HepG2 (cell line): ENCODE data around the gene HMCN2. TPM values are rescaled to one million over a fixed set of nuclear protein-coding genes. Genes with fewer than 3 reads are reported as not detected.

Experiments
- ATAC-seq: fragments of 200-7000 bp; cut with Tn5 transposase; 3 replicates; pipeline ENCODE4 v1.9.1; 2020; ENCODE audit warnings: mild to moderate bottlenecking, moderate library complexity
- BruUV-seq: library from RNA; stranded (reverse); fragments of 400-500 nt; replicated peaks from 2 replicates; lab custom pipeline; 2021; lab: Mats Ljungman, UMichigan
- CTCF ChIA-PET: fragments of 300-600 bp; formaldehyde crosslinking; extraction: SDS; loops from one replicate; lab custom pipeline; 2021; ENCODE audit warnings: low total read pairs, inconsistent platforms, low intra/inter-chr PET ratio; lab: Yijun Ruan, JAX
- POLR2A ChIA-PET: fragments of 350-600 bp; sonication (Branson Sonifier 250); formaldehyde crosslinking; loops from one replicate; lab custom pipeline; 2020; ENCODE audit warnings: antibody characterized with exemption, inconsistent platforms; lab: Yijun Ruan, JAX
- DNase-seq: peaks from one replicate; pipeline ENCODE4 v3.0.0-alpha.2; 2015; ENCODE audit warnings: low spot score
- FAIRE-seq: peaks from 3 replicates; lab custom pipeline; 2011; peaks lifted over from hg19 to GRCh38; lab: Jason Lieb, UNC
- H2AFZ ChIP-seq: one replicate; pipeline ENCODE4 v1.6.1; 2011; ENCODE audit warnings: low read length, inconsistent platforms
- H3K27ac ChIP-seq: fragments of 300-600 bp; 3 replicates; pipeline ENCODE4 v1.8.0; 2011; ENCODE audit warnings: mixed run types, mild to moderate bottlenecking, mixed read lengths, low read length, inconsistent platforms; ENCODE audit not compliant: insufficient read depth; ENCODE audit errors: extremely low read length
- H3K27me3 ChIP-seq, 2 experiments: fragments of 200-600 bp in 1 of 2; 2 replicates in 1 of 2; 3 replicates in 1 of 2; pipeline versions ENCODE4 v1.6.0 to v1.8.0; 2011; ENCODE audit warnings: low read length in 2 of 2, mild to moderate bottlenecking in 2 of 2, moderate library complexity in 2 of 2, inconsistent platforms in 1 of 2; ENCODE audit not compliant: insufficient read depth in 2 of 2, control insufficient read depth in 1 of 2
- H3K36me3 ChIP-seq, 2 experiments: fragments of 200-600 bp in 1 of 2; replicated peaks in 1 of 2; 2 replicates in 1 of 2; 3 replicates in 1 of 2; pipeline versions ENCODE4 v1.5.1 to v1.8.0; 2011; ENCODE audit warnings: low read length in 2 of 2, inconsistent platforms in 1 of 2; ENCODE audit not compliant: insufficient read depth in 2 of 2, control insufficient read depth in 1 of 2
- H3K4me1 ChIP-seq: 2 replicates; pipeline ENCODE4 v1.5.1; 2012; ENCODE audit warnings: low read length, inconsistent platforms; ENCODE audit not compliant: insufficient read depth
- H3K4me2 ChIP-seq: 2 replicates; pipeline ENCODE4 v1.6.0; 2011; ENCODE audit warnings: low read depth, low read length, inconsistent platforms
- H3K4me3 ChIP-seq, 3 experiments: fragments of 200-600 bp in 1 of 3; sonication (generic), shearing (Covaris generic) in 1 of 3; replicated peaks in 1 of 3; 2 replicates each; pipeline ENCODE4 v1.5.1; 2011 to 2016; ENCODE audit warnings: low read length in 3 of 3, inconsistent platforms in 2 of 3, low read depth in 2 of 3, mild to moderate bottlenecking in 2 of 3, control low read depth in 1 of 3, mixed read lengths in 1 of 3; ENCODE audit not compliant: insufficient read depth in 1 of 3
- H3K79me2 ChIP-seq: one replicate; pipeline ENCODE4 v1.6.1; 2011; ENCODE audit warnings: low read length, inconsistent platforms; ENCODE audit not compliant: insufficient read depth
- H3K9ac ChIP-seq: 2 replicates; pipeline ENCODE4 v1.6.0; 2011; ENCODE audit warnings: mild to moderate bottlenecking, low read depth, low read length, inconsistent platforms; ENCODE audit not compliant: insufficient read depth
- H3K9me3 ChIP-seq: 2 replicates; pipeline ENCODE4 v1.5.1; 2012; ENCODE audit warnings: mild to moderate bottlenecking, low read length
- H4K20me1 ChIP-seq: 2 replicates; pipeline ENCODE4 v1.6.0; 2011; ENCODE audit warnings: inconsistent platforms, mild to moderate bottlenecking, low read length, moderate library complexity; ENCODE audit not compliant: insufficient read depth
- CC2D1A ChIP-seq: sonication (generic); formaldehyde crosslinking; IDR thresholded peaks from 2 replicates; pipeline ENCODE4 v1.8.1; 2023; ENCODE audit warnings: mild to moderate bottlenecking, missing genetic modification reagents
- EED ChIP-seq: sonication (generic); formaldehyde crosslinking; IDR thresholded peaks from 2 replicates; pipeline ENCODE4 v1.5.0; 2020; ENCODE audit warnings: mild to moderate bottlenecking, missing genetic modification reagents
- FOXA1 ChIP-seq, 2 experiments: fragments of 450-650 bp in 1 of 2; sonication (generic) in 1 of 2; formaldehyde crosslinking in 1 of 2; IDR thresholded peaks; 2 replicates each; pipeline versions ENCODE4 v1.4.0 to v1.6.1; 2016 to 2020; ENCODE audit warnings: missing genetic modification reagents in 1 of 2
- NFKBIZ ChIP-seq: IDR thresholded peaks from 2 replicates; pipeline ENCODE4 v1.6.1; 2018; ENCODE audit warnings: missing genetic modification reagents, missing compliant biosample characterization
- RAD21 ChIP-seq: fragments of 450-650 bp; formaldehyde crosslinking; IDR thresholded peaks from 2 replicates; pipeline ENCODE4 v1.5.0; 2020; ENCODE audit warnings: mild to moderate bottlenecking
- RBAK ChIP-seq: sonication (generic); formaldehyde crosslinking; IDR thresholded peaks from 2 replicates; pipeline ENCODE4 v1.5.1; 2020; ENCODE audit warnings: mild to moderate bottlenecking, missing genetic modification reagents
- SSRP1 ChIP-seq: IDR thresholded peaks from 2 replicates; pipeline ENCODE4 v1.6.1; 2016; ENCODE audit warnings: control low read depth
- STAG1 ChIP-seq: sonication (generic); formaldehyde crosslinking; IDR thresholded peaks from 2 replicates; pipeline ENCODE4 v1.4.0; 2020; ENCODE audit warnings: missing genetic modification reagents
- ZNF660 ChIP-seq: sonication (generic); formaldehyde crosslinking; IDR thresholded peaks from 2 replicates; pipeline ENCODE4 v1.5.1; 2020; ENCODE audit warnings: mild to moderate bottlenecking, low read depth, missing genetic modification reagents, borderline replicate concordance
- ZNF720 ChIP-seq: sonication (generic); formaldehyde crosslinking; IDR thresholded peaks from 2 replicates; pipeline ENCODE4 v1.4.0; 2020; ENCODE audit warnings: missing genetic modification reagents
- WGBS: methylation state at CpG from one replicate; pipeline ENCODE4 v1.1.6; 2017; ENCODE audit warnings: low lambda C conversion rate; 5-methylcytosine and 5-hydroxymethylcytosine counted together
- in situ Hi-C: cut with HindIII; loops from 2 replicates; pipeline ENCODE4 v1.10.0; 2017; ENCODE audit warnings: low pct_unique_long_range_greater_than_20kb; ENCODE audit not compliant: extremely low pct_ligation_motif_present
- intact Hi-C: fragments of 100-400 bp; cut with micrococcal nuclease; formaldehyde crosslinking; loops from one replicate; pipeline ENCODE4 v1.10.0; 2022; ENCODE audit not compliant: unreplicated experiment
- polyA plus RNA-seq, 8 experiments: library from polyadenylated mRNA; depleted of rRNA in 3 of 8; stranded (reverse) in 7 of 8; unstranded in 1 of 8; fragments of >200 nt; fragmentation: Illumina TruSeq in 4 of 8; extraction: Trizol in 4 of 8; gene quantifications; 2 replicates each; pipeline versions ENCODE4 v1.2.1 to v1.2.3, GENCODE V29; 2011 to 2016; ENCODE audit warnings: low read depth in 4 of 8, missing spikeins in 1 of 8, mixed read lengths in 1 of 8; ENCODE audit not compliant: insufficient read depth in 1 of 8
- total RNA-seq, 5 experiments: library from RNA; depleted of rRNA; stranded (reverse); fragments of >200 nt; fragmentation: Illumina TruSeq; extraction: Trizol; gene quantifications; 2 replicates each; pipeline ENCODE4 v1.2.3, GENCODE V29; 2016; ENCODE audit warnings: low read depth in 1 of 5
- TF ChIP-seq, protein P1 (sequence below): sonication (generic); formaldehyde crosslinking; IDR thresholded peaks from 2 replicates; pipeline ENCODE4 v1.5.0; 2020; ENCODE audit warnings: missing genetic modification reagents, mild to moderate bottlenecking, borderline replicate concordance
- TF ChIP-seq, protein P2 (sequence below): sonication (generic); formaldehyde crosslinking; IDR thresholded peaks from 2 replicates; pipeline ENCODE4 v1.4.0; 2020; ENCODE audit warnings: missing genetic modification reagents, borderline replicate concordance
- TF ChIP-seq, protein P3 (sequence below), 2 experiments: sonication (generic) in 1 of 2; formaldehyde crosslinking in 1 of 2; IDR thresholded peaks; 2 replicates each; pipeline versions ENCODE4 v1.5.1 to v1.6.1; 2011 to 2020; ENCODE audit warnings: borderline replicate concordance in 1 of 2, low read depth in 1 of 2, low read length in 1 of 2, mild to moderate bottlenecking in 1 of 2, missing genetic modification reagents in 1 of 2, moderate library complexity in 1 of 2

HMCN2 gene
- total and polyA plus RNA-seq, 2 of the 13 experiments (the other 11 are each of a cell fraction or from before 2014, with no cell fraction given): 0.09 TPM; not detected in 1

DNA sequence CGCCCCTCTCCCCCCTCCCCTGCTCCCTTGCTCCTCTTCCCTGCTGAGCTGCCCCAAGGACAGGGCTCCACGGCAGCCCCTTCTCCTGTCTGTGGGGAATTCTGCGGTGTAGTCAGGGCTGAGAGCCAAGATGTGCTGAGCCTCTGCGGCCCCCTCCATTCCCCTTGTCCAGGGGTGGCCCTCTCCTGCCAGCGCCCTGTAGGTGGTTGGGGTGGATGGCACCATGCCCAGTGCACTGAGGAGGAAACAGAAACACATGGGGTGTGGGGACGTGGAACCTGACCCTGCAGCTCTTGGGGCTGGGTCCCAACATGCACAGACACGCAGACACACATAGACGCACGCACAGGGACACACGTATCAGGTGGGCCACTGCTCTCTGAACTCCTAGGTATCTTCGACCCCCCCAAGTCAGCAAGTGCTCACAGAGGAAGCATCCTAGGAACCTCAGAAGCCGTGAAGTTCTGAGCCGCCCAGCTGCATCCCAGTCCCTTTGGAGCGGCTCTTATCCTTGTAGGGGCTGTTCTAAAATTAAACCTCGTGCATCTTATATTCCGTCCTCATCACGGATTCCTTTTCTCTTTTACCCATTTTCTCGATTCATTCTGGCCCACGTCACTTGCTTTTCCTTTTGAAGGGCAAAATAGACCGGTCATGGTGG is 64.8 kb downstream of the HMCN2 start:
- H4K20me1 ChIP-seq: no peaks in the 10 kb centered on the region
- H3K27me3 ChIP-seq: peaks cover 11 to 37% of the 10 kb centered on the region in 2 experiments; a peak in 4 of 5 replicates
- H2AFZ ChIP-seq: no peak overlapping the region
- in situ Hi-C loops (no loop called here), intact Hi-C loops (no loop called here)
- H3K4me1 ChIP-seq: no peaks in the 10 kb centered on the region
- H3K36me3 ChIP-seq: no peaks in the 10 kb centered on the region
- no peak overlapping the region for H3K4me2 ChIP-seq
- DNase-seq (no peak), FAIRE-seq (no peak), ATAC-seq (no peak)
- BruUV-seq: no TSS peak
- H3K9ac ChIP-seq: no peak overlapping the region
- H3K9me3 ChIP-seq: no peaks in the 10 kb centered on the region
- ChIA-PET CTCF (no interaction called here), POLR2A (no interaction called here)
- H3K4me3 ChIP-seq: no peak overlapping the region
- H3K79me2 ChIP-seq: no peaks in the 10 kb centered on the region
- TF ChIP-seq, protein P1, sequence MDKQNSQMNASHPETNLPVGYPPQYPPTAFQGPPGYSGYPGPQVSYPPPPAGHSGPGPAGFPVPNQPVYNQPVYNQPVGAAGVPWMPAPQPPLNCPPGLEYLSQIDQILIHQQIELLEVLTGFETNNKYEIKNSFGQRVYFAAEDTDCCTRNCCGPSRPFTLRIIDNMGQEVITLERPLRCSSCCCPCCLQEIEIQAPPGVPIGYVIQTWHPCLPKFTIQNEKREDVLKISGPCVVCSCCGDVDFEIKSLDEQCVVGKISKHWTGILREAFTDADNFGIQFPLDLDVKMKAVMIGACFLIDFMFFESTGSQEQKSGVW (CRISPR knock-in tag): no peak
- TF ChIP-seq ZNF720 (CRISPR knock-in tag): no peak
- no peak overlapping the region for H3K27ac ChIP-seq
- WGBS: 39% methylated on average over 14 of the region's 20 CpGs

DNA sequence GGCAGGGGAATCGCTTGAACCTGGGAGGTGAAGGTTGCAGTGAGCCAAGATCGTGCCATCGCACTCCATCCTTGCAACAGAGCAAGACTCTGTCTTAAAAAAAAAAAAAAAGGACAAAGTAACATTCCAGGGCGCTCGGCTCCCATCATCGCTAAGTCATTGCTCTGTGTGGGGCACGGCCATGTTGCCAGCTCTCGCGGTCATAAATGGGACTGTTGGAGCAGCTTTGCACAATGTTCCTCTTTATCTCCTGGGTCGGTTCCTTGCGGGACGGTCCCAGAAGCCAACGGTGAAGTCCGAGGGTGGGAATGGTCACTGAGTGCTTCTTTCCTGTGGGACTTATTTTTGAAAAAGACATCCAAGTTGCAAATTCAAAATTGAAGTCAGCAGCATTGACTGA is 65.5 kb downstream of the HMCN2 start:
- no peaks in the 10 kb centered on the region for H3K9me3 ChIP-seq
- peaks cover 11 to 37% of the 10 kb centered on the region in 2 experiments; a peak in 4 of 5 replicates for H3K27me3 ChIP-seq
- intact Hi-C loops: no loop called here
- no peaks in the 10 kb centered on the region for H3K79me2 ChIP-seq
- ChIA-PET POLR2A (no interaction called here), CTCF (no interaction called here)
- DNase-seq (no peak), FAIRE-seq (no peak), ATAC-seq (no peak)
- H3K4me3 ChIP-seq: no peak overlapping the region
- H3K9ac ChIP-seq: no peak overlapping the region
- BruUV-seq: no TSS peak
- no peaks in the 10 kb centered on the region for H4K20me1 ChIP-seq
- H3K4me2 ChIP-seq: no peak overlapping the region
- no peaks in the 10 kb centered on the region for H3K36me3 ChIP-seq
- H3K27ac ChIP-seq: no peak overlapping the region
- no peaks in the 10 kb centered on the region for H3K4me1 ChIP-seq
- in situ Hi-C loops: no loop called here
- 59% methylated on average over 9 of the region's 14 CpGs for WGBS
- H2AFZ ChIP-seq: no peak overlapping the region
- TF ChIP-seq NFKBIZ: no peak
- TF ChIP-seq FOXA1 (IDR thresholded peaks at IDR 0.05): no peak
- no peak for TF ChIP-seq FOXA1 (CRISPR knock-in tag; IDR thresholded peaks at IDR 0.05)
- no peak for TF ChIP-seq RAD21 (CRISPR knock-in tag)
- TF ChIP-seq EED (CRISPR knock-in tag): no peak
- no peak for TF ChIP-seq RBAK (CRISPR knock-in tag)
- TF ChIP-seq, protein P2, sequence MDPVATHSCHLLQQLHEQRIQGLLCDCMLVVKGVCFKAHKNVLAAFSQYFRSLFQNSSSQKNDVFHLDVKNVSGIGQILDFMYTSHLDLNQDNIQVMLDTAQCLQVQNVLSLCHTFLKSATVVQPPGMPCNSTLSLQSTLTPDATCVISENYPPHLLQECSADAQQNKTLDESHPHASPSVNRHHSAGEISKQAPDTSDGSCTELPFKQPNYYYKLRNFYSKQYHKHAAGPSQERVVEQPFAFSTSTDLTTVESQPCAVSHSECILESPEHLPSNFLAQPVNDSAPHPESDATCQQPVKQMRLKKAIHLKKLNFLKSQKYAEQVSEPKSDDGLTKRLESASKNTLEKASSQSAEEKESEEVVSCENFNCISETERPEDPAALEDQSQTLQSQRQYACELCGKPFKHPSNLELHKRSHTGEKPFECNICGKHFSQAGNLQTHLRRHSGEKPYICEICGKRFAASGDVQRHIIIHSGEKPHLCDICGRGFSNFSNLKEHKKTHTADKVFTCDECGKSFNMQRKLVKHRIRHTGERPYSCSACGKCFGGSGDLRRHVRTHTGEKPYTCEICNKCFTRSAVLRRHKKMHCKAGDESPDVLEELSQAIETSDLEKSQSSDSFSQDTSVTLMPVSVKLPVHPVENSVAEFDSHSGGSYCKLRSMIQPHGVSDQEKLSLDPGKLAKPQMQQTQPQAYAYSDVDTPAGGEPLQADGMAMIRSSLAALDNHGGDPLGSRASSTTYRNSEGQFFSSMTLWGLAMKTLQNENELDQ (CRISPR knock-in tag): no peak
- no peak for TF ChIP-seq ZNF660 (CRISPR knock-in tag)
- no peak for TF ChIP-seq CC2D1A (CRISPR knock-in tag)
- no peak for TF ChIP-seq STAG1 (CRISPR knock-in tag)
- TF ChIP-seq SSRP1 (CRISPR knock-in tag): no peak
- TF ChIP-seq, protein P3, sequence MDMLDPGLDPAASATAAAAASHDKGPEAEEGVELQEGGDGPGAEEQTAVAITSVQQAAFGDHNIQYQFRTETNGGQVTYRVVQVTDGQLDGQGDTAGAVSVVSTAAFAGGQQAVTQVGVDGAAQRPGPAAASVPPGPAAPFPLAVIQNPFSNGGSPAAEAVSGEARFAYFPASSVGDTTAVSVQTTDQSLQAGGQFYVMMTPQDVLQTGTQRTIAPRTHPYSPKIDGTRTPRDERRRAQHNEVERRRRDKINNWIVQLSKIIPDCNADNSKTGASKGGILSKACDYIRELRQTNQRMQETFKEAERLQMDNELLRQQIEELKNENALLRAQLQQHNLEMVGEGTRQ (IDR thresholded peaks at IDR 0.05; ENCODE audit: low read depth, low read length): no peak
- TF ChIP-seq, protein P3 (CRISPR knock-in tag; IDR thresholded peaks at IDR 0.05; ENCODE audit: borderline replicate concordance): no peak
